ENCODE measurements around the gene KDM3B.
"Not testable (repeated sequence)": the region's sequence is repeated elsewhere in the genome, so short reads cannot be mapped to it uniquely, and the experiment has no call there.

Gene KDM3B

DNA sequence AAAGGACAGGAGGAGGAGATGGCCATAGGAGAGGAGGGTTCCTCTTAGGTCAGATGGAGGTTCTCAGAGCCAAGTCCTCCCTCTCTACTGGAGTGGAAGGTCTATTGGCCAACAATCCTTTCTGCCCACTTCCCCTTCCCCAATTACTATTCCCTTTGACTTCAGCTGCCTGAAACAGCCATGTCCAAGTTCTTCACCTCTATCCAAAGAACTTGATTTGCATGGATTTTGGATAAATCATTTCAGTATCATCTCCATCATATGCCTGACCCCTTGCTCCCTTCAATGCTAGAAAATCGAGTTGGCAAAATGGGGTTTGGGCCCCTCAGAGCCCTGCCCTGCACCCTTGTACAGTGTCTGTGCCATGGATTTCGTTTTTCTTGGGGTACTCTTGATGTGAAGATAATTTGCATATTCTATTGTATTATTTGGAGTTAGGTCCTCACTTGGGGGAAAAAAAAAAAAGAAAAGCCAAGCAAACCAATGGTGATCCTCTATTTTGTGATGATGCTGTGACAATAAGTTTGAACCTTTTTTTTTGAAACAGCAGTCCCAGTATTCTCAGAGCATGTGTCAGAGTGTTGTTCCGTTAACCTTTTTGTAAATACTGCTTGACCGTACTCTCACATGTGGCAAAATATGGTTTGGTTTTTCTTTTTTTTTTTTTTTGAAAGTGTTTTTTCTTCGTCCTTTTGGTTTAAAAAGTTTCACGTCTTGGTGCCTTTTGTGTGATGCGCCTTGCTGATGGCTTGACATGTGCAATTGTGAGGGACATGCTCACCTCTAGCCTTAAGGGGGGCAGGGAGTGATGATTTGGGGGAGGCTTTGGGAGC, 115.9 kb downstream of the KDM3B start:
- no peak for DNase-seq

DNA sequence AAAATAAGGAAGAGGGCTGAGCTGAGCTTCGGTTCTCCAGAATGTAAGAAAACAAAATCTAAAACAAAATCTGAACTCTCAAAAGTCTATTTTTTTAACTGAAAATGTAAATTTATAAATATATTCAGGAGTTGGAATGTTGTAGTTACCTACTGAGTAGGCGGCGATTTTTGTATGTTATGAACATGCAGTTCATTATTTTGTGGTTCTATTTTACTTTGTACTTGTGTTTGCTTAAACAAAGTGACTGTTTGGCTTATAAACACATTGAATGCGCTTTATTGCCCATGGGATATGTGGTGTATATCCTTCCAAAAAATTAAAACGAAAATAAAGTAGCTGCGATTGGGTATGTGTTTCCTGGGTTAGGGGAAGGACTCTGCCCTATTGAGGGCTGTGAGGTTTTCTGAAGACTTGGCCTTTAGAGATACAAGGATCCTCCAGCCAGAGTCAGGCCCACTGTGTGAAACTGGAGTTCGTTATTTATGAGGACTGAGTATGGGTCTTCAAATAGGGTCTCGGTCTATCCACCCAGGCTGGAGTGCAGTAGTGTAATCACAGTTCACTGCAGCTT, 116.6 kb downstream of the KDM3B start:
- no peak for DNase-seq

DNA sequence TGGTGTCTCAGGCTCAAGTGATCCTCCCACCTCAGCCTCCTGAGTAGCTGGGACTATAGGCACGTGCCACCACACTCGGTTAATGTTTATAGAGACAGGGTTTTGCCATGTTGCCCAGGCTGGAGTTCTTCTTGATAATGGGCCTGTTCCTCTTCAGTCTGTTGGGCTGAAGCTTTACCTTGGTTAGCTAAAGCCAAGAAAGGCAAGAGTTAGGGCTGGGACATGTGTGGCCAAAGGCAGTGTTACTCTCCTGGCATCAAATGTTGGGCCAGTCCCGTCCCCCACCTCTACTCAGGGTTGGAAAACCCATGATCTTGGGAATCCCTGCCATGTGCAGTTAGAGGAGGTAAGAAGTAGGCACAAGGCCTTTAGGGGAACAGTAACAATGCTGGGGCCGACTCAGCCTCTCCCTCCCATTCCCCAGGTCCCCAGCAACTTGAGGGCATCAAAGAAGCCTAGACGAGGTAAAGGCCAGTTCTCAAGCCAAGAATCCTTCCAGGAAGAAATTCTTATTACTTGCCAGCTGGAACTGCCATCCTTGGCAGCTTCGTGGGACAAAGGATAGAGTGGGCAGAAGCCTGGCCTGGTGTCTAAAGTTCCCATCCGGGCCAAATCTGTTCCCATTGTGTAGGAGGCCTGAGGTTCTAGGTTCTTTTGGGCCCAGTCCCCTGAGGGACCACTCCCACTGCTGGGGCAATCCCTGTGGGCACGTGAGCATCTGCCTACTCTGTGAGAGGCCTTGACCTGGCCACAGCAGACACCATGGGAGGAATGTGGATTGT, 117.2 kb downstream of the KDM3B start:
- peak; percentile 59 for DNase-seq

DNA sequence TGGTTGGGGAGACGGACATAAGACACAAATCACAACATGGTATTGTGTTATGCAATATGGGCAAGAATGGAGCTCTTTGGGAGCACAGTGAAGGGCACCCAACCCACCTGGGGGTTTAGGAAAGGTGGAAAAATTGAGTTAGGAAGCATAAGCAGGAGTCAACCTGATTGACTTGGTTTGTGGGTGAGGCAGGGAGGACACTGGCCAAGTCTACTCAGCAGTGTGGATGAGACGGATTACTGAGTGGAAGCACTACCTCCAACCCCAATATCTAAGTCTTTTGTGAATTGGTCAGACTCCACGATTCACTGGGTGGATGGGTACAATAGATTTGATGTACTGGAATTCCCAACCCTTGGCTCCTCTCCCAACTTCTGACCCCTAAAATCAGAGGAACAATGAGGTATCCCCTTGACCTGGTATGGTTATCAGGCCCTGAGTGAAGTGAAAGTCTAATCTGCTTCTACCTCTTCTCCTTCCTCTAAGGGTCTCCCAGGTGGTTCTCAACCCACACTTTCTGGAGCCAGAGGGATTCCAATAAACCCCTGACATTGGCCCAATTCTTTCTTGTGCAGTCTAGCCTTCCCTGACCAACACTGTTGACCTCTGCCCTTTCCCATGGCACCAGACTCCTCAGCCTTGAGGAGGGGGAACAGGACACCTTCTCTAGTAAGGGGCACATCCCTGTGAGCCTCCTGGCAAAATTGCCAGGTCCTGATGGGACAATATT, 118.0 kb downstream of the KDM3B start:
- peak; percentile 43 for DNase-seq

DNA sequence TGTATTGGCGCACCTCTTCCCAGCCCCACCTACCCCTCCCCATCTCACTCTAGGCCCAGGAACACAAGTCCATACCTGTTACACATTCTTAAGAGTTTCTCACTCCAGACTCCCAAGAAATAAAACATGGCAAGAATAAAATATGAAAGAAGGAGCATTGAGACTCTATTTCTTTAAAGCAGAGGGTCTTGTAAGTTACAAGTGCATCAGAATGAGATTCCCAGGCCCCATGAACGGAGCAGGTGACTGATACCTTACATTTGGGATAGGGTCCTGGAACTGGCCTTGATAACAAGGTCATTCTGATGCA, 118.5 kb downstream of the KDM3B start:
- DNase-seq: no peak

DNA sequence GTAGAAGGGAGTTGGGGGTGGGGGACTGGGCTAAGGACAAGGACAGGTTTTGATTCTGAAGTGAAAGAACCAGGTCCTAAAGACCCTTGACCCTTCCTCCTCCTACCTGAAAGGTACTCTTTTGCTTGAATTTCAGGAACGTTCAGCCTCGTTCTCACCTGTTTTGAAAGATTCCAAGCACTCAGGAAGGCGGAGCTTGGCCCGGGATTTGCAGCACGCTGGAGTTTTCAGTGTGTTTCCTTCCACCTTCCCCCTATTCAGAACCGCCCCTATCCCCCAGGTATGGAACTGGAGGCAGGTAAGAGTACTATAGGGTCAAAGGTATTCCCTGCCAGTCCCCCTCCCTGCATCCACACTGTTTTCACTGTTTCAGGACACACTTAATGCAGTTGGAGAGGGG, 119.9 kb downstream of the KDM3B start:
- DNase-seq: no peak

DNA sequence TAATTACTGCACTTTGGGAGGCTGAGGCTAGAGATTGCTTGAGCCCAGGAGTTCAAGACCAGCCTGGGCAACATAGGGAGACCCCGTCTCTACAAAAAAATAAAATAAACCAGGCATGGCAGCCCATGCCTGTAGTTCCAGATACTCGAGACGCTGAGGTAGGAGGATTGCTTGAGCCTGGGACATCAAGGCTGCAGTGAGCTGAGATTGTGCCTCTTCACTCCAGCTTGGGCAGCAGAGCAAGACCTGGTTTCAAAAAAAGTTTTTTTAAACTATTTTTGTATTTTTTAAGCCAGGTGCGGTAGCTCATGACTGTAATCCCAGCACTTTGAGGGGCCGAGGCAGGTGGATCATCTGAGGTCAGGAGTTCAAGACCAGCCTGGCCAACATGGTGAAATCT, 120.7 kb downstream of the KDM3B start:
- not testable (repeated sequence) for DNase-seq

DNA sequence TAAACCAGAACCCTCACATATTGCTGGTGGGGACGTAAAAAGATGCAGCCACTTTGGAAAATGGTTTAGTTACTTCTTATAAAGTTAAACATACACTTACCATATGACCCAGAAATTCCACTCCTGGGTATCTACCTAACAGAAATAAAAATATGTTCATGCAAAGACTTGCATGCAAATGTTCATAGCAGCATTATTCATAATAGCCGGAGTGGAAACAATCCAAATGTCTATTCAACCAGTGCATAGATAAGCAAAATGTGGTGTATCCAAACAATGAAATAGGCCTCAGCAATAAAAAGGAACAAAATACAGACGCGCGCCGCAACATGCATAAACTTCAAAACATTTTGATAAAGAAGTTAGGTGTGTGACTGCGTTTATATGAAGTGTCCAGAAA, 124.4 kb downstream of the KDM3B start:
- DNase-seq: no peak

DNA sequence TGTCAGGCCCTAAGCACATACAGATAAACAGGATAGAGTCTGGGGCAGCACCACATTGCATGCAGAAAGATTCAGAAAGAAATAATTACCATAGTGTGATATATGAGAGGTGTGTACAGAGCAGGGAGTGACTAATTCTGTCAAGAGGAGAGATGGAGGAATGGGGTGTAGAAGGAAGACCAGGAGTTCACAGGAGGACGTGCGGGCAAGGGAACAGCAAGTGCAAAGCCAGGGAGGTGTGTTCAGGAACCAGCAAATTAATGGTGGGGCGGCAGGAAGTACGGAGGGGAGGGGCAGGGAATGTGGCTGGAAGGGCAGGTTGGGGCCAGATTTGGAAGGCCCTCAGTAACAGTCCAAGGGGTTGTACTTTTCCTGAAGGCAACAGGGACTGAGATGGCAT, 130.2 kb downstream of the KDM3B start:
- no peak for DNase-seq
